SK-N-MC (cell line): ENCODE data around the gene GDF7.

Experiments used
- DNase-seq: peaks from one replicate; pipeline ENCODE4 v3.0.0-alpha.2; 2011; ENCODE audit warnings: low read depth, low spot score
- H3K27ac ChIP-seq: fragments of 200-600 bp; sonication (generic); 2 replicates; pipeline ENCODE4 v1.5.1; 2016; ENCODE audit warnings: mixed run types
- H3K36me3 ChIP-seq: fragments of 200-600 bp; sonication (generic); 2 replicates; pipeline ENCODE4 v1.6.1; 2017; ENCODE audit warnings: antibody characterized with exemption, low read length, mixed read lengths; ENCODE audit not compliant: insufficient read depth
- H3K4me3 ChIP-seq: fragments of 200-600 bp; sonication (generic); 2 replicates; pipeline ENCODE4 v1.5.1; 2016
- H3K9ac ChIP-seq: fragments of 200-600 bp; sonication (generic); 2 replicates; pipeline ENCODE4 v1.8.0; 2017; ENCODE audit warnings: mixed run types, mixed read lengths; ENCODE audit not compliant: insufficient read length
- H3K9me3 ChIP-seq: fragments of 200-600 bp; sonication (generic); 2 replicates; pipeline ENCODE4 v1.6.1; 2017; ENCODE audit warnings: low read depth, mild to moderate bottlenecking, antibody characterized with exemption, low read length, moderate library complexity, mixed read lengths
- EZH2 ChIP-seq: fragments of 200-600 bp; sonication (generic); IDR thresholded peaks from one replicate; pipeline ENCODE4 v1.6.1; 2017; ENCODE audit warnings: antibody characterized with exemption
- FOXP2 ChIP-seq: optimal IDR thresholded peaks from 2 replicates; pipeline ENCODE3; 2011; ENCODE audit warnings: mild to moderate bottlenecking, moderate library complexity; ENCODE audit not compliant: insufficient read depth; ENCODE audit errors: extremely low read length, control extremely low read depth
- POLR2AphosphoS5 ChIP-seq: IDR thresholded peaks from 2 replicates; pipeline ENCODE4 v1.6.1; 2012; ENCODE audit warnings: mild to moderate bottlenecking, low read depth, low read length, borderline replicate concordance

Gene GDF7

GRCh38 chr2:20625491-20626391 is 41.2 kb upstream of the GDF7 start:
- Histone ChIP-seq H3K9ac (no peak overlapping the region), H3K27ac (no peak overlapping the region), H3K9me3 (no peaks in the 10 kb centered on the region), H3K4me3 (no peak overlapping the region), H3K36me3 (no peaks in the 10 kb centered on the region)
- no peak for TF ChIP-seq POLR2AphosphoS5
- no peak for TF ChIP-seq FOXP2
- no peak for TF ChIP-seq EZH2
- no peak for DNase-seq

GRCh38 chr2:20626392-20626697 is 40.6 kb upstream of the GDF7 start:
- no peaks in the 10 kb centered on the region for H3K36me3 ChIP-seq
- TF ChIP-seq FOXP2 (no peak), POLR2AphosphoS5 (no peak)
- no peak overlapping the region for H3K27ac ChIP-seq
- H3K9me3 ChIP-seq: no peaks in the 10 kb centered on the region
- H3K4me3 ChIP-seq: no peak overlapping the region
- no peak overlapping the region for H3K9ac ChIP-seq
- DNase-seq: no peak

GRCh38 chr2:20626698-20627513 is 40.0 kb upstream of the GDF7 start:
- no peak overlapping the region for H3K9ac ChIP-seq
- H3K36me3 ChIP-seq: no peaks in the 10 kb centered on the region
- no peak overlapping the region for H3K4me3 ChIP-seq
- no peaks in the 10 kb centered on the region for H3K9me3 ChIP-seq
- TF ChIP-seq FOXP2: no peak
- no peak for TF ChIP-seq POLR2AphosphoS5
- no peak for TF ChIP-seq EZH2
- no peak overlapping the region for H3K27ac ChIP-seq
- no peak for DNase-seq

DNA sequence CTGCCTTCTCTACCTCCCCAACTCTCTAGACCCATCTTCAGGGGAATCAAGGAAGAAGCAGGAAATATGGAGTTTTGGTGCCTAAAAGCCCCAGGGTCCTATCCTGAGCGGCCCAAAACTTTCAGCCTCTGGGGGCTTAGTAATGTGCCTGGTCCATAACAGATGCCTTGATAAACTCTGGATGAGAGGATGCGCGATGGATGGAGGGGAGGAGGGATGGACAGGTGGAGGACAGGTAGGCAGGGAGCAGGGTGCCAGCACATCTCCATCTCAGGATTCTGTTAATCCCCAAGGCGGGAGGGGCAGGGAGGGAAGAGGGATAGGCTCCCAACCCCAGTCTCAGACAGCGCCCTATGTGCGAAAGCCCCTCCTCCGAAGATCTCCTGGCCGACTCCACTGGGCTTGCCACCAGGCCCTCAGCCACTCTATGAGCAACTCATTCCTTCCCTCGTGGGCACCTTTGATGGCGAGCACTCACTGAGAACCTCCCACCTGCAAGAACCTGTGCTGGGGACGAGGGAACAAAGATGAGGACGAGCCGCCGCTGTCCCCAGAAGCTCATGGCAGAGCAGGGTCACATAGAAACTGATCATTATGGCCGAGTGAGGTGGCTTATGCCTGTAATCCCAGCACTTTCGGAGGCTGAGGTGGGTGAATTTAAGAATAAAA is 39.1 kb upstream of the GDF7 start:
- Histone ChIP-seq H3K27ac (no peak overlapping the region), H3K9ac (no peak overlapping the region), H3K9me3 (no peaks in the 10 kb centered on the region), H3K4me3 (no peak overlapping the region), H3K36me3 (no peaks in the 10 kb centered on the region)
- no peak for DNase-seq
- no peak for TF ChIP-seq POLR2AphosphoS5

DNA sequence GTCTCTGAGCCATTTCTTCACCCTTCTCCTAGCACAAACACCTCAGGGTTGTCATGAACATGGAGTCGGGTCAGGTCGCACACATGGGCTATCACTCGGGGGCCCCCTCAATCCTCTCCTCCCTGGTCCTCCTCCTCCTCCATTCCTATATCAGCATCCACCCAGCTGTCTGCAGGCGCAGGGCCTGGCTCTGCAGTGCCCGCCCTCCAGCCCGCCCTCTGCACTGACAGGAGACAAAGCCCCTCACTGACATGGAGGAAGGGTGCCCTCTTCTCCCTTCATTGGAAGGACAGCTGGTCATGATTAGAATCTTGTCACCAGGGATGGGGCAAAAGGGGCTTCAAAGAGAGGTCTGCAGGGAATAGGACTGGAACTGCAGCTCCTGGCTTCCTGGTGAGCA is 37.8 kb upstream of the GDF7 start:
- TF ChIP-seq FOXP2 (no peak), POLR2AphosphoS5 (no peak), EZH2 (no peak)

DNA sequence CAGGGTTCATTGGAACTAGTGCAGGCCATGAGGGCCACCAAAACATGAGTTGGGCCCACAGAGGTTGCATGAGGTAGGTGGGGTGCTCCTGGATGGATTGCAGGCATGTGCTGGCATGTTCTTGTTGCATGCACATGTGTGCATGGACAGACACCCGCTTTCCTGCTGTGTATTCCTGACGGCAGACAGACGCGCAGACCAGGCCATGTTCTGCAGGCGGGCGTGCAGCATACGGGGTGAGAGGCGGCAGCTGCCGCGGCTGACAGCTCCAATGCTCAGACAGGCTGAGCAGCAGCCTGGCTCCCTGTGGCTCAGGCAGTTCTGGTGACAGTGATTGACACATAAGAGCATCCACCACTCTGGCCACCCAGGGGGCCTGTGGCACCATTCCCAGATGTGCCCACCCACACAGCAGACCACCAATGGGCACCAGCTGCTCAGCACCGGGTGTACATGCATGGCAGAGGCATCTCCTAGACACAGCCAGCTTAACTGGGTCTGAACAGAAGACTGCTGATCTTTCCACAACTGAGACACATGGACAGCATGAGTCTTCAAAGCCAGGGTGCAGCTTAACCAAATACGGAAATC is 37.3 kb upstream of the GDF7 start:
- H3K27ac ChIP-seq: no peak overlapping the region
- H3K9ac ChIP-seq: no peak overlapping the region
- TF ChIP-seq FOXP2 (no peak), EZH2 (no peak), POLR2AphosphoS5 (no peak)
- no peak for DNase-seq
- H3K4me3 ChIP-seq: no peak overlapping the region
- H3K36me3 ChIP-seq: no peaks in the 10 kb centered on the region
- H3K9me3 ChIP-seq: no peaks in the 10 kb centered on the region

More for the DNA sequence above, 37.8 kb upstream of the GDF7 start:
- no peak overlapping the region for H3K9ac ChIP-seq
- H3K36me3 ChIP-seq: no peaks in the 10 kb centered on the region
- H3K9me3 ChIP-seq: no peaks in the 10 kb centered on the region
- no peak for DNase-seq
- no peak overlapping the region for H3K27ac ChIP-seq
- H3K4me3 ChIP-seq: no peak overlapping the region

GRCh38 chr2:20630967-20631366 is 36.0 kb upstream of the GDF7 start:
- TF ChIP-seq POLR2AphosphoS5 (no peak), FOXP2 (no peak), EZH2 (no peak)
- no peak for DNase-seq
- Histone ChIP-seq H3K9ac (no peak overlapping the region), H3K27ac (no peak overlapping the region), H3K36me3 (no peaks in the 10 kb centered on the region), H3K9me3 (no peaks in the 10 kb centered on the region), H3K4me3 (no peak overlapping the region)

GRCh38 chr2:20631617-20632307 is 35.2 kb upstream of the GDF7 start:
- no peaks in the 10 kb centered on the region for H3K36me3 ChIP-seq
- DNase-seq: no peak
- TF ChIP-seq POLR2AphosphoS5: no peak
- no peak for TF ChIP-seq EZH2
- no peak for TF ChIP-seq FOXP2
- no peak overlapping the region for H3K9ac ChIP-seq
- H3K27ac ChIP-seq: no peak overlapping the region
- H3K9me3 ChIP-seq: no peaks in the 10 kb centered on the region
- H3K4me3 ChIP-seq: no peak overlapping the region
